Sigmoid colon (tissue), 7 donors: Measurements from ENCODE around the gene C1orf167. TPM values are rescaled to one million over a fixed set of nuclear protein-coding genes. Genes with fewer than 3 reads are reported as not detected.

ENCODE experiments used
- DNase-seq: peaks from one replicate; pipeline ENCODE4 v3.0.0-alpha.2; 2019
- H3K27ac ChIP-seq, 4 donors: fragments of 200-600 bp; sonication (generic); one replicate each; pipeline ENCODE4 v1.5.1; 2016 to 2019; ENCODE audit warnings: mild to moderate bottlenecking in 1 of 4
- H3K27me3 ChIP-seq, 3 donors: fragments of 200-600 bp; sonication (generic); one replicate each; pipeline ENCODE4 v1.5.1; 2019; ENCODE audit warnings: mild to moderate bottlenecking in 1 of 3
- H3K36me3 ChIP-seq, 4 donors: fragments of 200-600 bp; sonication (generic); one replicate each; pipeline ENCODE4 v1.5.1; 2016 to 2019
- H3K4me1 ChIP-seq, 4 donors: fragments of 200-600 bp; sonication (generic); one replicate each; pipeline ENCODE4 v1.5.1; 2017 to 2019
- H3K4me3 ChIP-seq, 4 donors: fragments of 200-600 bp; sonication (generic); one replicate each; pipeline ENCODE4 v1.5.1; 2017 to 2019; ENCODE audit warnings: mild to moderate bottlenecking in 2 of 4, moderate library complexity in 1 of 4
- H3K9me3 ChIP-seq, 4 donors: fragments of 200-600 bp in 3 of 4; sonication (generic) in 3 of 4; one replicate each; pipeline versions ENCODE4 v1.5.1 to v1.6.1; 2013 to 2019
- EP300 ChIP-seq, 4 donors: sonication (generic); formaldehyde crosslinking; IDR thresholded peaks; one replicate each; pipeline ENCODE4 v1.6.1; 2017; ENCODE audit warnings: antibody characterized with exemption in 4 of 4
- POLR2A ChIP-seq, 2 donors: fragments of 450-650 bp; IDR thresholded peaks; one replicate each; pipeline ENCODE4 v1.6.1; 2016; ENCODE audit warnings: antibody characterized with exemption in 2 of 2, mild to moderate bottlenecking in 2 of 2, moderate library complexity in 2 of 2
- POLR2AphosphoS5 ChIP-seq, 4 donors: sonication (generic); formaldehyde crosslinking; IDR thresholded peaks; one replicate each; pipeline ENCODE4 v1.6.1; 2017; ENCODE audit warnings: antibody characterized with exemption in 4 of 4
- WGBS, 2 donors: extraction: QIAGEN DNeasy Blood & Tissue Kit; methylation state at CpG; one replicate each; pipeline ENCODE4 v1.1.7; 2013; 5-methylcytosine and 5-hydroxymethylcytosine counted together
- intact Hi-C: fragments of 100-400 bp; cut with DNase I; formaldehyde crosslinking; loops from one replicate; pipeline ENCODE4 v1.15.1; 2023
- polyA plus RNA-seq, 3 donors: library from polyadenylated mRNA; stranded (reverse); fragments of 200-250 nt; gene quantifications; one replicate each; pipeline ENCODE4 v1.2.3, GENCODE V29; 2013
- total RNA-seq, 4 donors: library from RNA; depleted of rRNA; stranded (reverse); fragments of >200 nt; gene quantifications; one replicate each; pipeline ENCODE4 v1.1.0, GENCODE V29; 2016
- TF ChIP-seq, protein P1 (sequence below), 4 experiments: fragments of 450-650 bp in 3 of 4; fragments of 200-600 bp in 1 of 4; IDR thresholded peaks; one replicate each; pipeline ENCODE4 v1.5.1; 2016 to 2019; ENCODE audit warnings: antibody characterized with exemption in 4 of 4, mild to moderate bottlenecking in 3 of 4, moderate library complexity in 2 of 4
- donor health status: healthy with polysubstance abuse.
- donor health status: Bipolar disorder and iron deficiency.
- donor health status: healthy.

The C1orf167 gene
- total and polyA plus RNA-seq, 7 donors: 0.66 to 2.4 (median 1.7) TPM; not detected in 1

DNA sequence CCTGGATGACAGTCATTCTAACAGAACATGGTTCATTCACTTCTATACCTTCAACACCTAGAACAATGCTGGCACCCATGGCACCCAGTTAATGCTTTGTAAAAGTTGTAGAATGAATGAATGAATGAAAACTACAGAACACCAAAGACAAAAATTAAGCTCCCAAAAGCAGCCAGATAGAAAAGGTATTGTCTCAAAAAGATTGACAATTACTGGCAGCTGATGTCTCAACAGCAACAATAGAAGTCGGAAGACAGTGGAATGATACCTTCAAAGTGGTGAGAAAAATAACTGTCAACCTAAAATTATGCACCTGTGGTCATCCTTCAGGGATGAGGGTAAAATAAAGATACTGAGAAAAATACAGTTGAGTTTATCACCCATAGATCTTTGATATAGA lies 4.9 kb upstream of the C1orf167 start:
- TF ChIP-seq EP300 (IDR thresholded peaks at IDR 0.05) (no peak), POLR2AphosphoS5 (IDR thresholded peaks at IDR 0.05) (no peak), POLR2A (IDR thresholded peaks at IDR 0.05) (no peak)
- H3K27me3 ChIP-seq: peaks cover 8 to 34% (median 11%) of the 10 kb centered on the region in 3 donors
- H3K4me3 ChIP-seq: no peak overlapping the region
- DNase-seq: no peak
- H3K4me1 ChIP-seq: peaks cover 0 to 4% (median 1%) of the 10 kb centered on the region in 4 donors
- 89 to 93% methylated on average over 1 of the region's 1 CpG for WGBS, 2 donors
- H3K36me3 ChIP-seq: no peaks in the 10 kb centered on the region
- H3K9me3 ChIP-seq: no peaks in the 10 kb centered on the region
- no peak overlapping the region for H3K27ac ChIP-seq
- intact Hi-C loops: no loop called here

- 91 to 94% methylated on average over 4 of the region's 4 CpGs for whole genome bisulfite sequencing, 2 donors
- peaks cover 15 to 46% (median 16%) of the 10 kb centered on the region in 3 donors for H3K27me3 ChIP-seq
- H3K9me3 ChIP-seq: no peaks in the 10 kb centered on the region
- DNase-seq: no peak
- no peak overlapping the region for H3K4me3 ChIP-seq
- no peak for TF ChIP-seq EP300 (IDR thresholded peaks at IDR 0.05)
- no peak for TF ChIP-seq POLR2AphosphoS5 (IDR thresholded peaks at IDR 0.05)
- TF ChIP-seq POLR2A (IDR thresholded peaks at IDR 0.05): no peak
- TF ChIP-seq, protein P1, sequence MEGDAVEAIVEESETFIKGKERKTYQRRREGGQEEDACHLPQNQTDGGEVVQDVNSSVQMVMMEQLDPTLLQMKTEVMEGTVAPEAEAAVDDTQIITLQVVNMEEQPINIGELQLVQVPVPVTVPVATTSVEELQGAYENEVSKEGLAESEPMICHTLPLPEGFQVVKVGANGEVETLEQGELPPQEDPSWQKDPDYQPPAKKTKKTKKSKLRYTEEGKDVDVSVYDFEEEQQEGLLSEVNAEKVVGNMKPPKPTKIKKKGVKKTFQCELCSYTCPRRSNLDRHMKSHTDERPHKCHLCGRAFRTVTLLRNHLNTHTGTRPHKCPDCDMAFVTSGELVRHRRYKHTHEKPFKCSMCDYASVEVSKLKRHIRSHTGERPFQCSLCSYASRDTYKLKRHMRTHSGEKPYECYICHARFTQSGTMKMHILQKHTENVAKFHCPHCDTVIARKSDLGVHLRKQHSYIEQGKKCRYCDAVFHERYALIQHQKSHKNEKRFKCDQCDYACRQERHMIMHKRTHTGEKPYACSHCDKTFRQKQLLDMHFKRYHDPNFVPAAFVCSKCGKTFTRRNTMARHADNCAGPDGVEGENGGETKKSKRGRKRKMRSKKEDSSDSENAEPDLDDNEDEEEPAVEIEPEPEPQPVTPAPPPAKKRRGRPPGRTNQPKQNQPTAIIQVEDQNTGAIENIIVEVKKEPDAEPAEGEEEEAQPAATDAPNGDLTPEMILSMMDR (IDR thresholded peaks at IDR 0.05): no peak
- intact Hi-C loops: no loop called here
- H3K4me1 ChIP-seq: peaks cover 0 to 6% (median 3%) of the 10 kb centered on the region in 4 donors
- H3K36me3 ChIP-seq: no peaks in the 10 kb centered on the region
- no peak overlapping the region for H3K27ac ChIP-seq
Measured at GRCh38 chr1:11759791-11760190, 2.2 kb upstream of the C1orf167 start.

DNA sequence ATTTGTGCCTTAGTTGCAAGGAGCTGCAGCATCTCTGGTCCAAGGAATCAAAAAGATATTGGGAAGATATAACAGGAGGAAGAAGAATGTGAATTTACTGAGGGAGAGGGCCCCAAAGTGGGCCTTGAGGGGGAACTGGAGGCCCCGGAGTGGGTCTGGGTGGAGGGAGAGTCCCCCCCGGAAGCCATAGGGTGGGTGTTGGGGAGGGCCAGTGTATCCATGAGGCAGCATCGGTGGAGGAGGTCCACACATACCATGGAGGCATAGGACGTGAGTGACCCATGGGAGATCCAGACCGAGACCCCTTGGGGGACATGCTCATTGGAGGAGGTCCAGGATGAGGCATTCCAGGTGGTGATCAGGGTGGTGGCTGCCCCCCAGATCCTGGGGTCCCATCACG lies 708 bp upstream of the C1orf167 start:
- H3K27me3 ChIP-seq: peaks cover 15 to 49% (median 16%) of the 10 kb centered on the region in 3 donors
- no peak overlapping the region for H3K4me3 ChIP-seq
- no peak overlapping the region for H3K27ac ChIP-seq
- WGBS, 2 donors: 86 to 92% methylated on average over 6 of the region's 6 CpGs
- H3K9me3 ChIP-seq: no peaks in the 10 kb centered on the region
- H3K36me3 ChIP-seq: no peaks in the 10 kb centered on the region
- TF ChIP-seq POLR2AphosphoS5 (IDR thresholded peaks at IDR 0.05) (no peak), EP300 (IDR thresholded peaks at IDR 0.05) (no peak), POLR2A (IDR thresholded peaks at IDR 0.05) (no peak)
- TF ChIP-seq, protein P1 (IDR thresholded peaks at IDR 0.05): no peak
- intact Hi-C loops: no loop called here
- no peak for DNase-seq
- peaks cover 0 to 6% (median 3%) of the 10 kb centered on the region in 4 donors for H3K4me1 ChIP-seq

DNA sequence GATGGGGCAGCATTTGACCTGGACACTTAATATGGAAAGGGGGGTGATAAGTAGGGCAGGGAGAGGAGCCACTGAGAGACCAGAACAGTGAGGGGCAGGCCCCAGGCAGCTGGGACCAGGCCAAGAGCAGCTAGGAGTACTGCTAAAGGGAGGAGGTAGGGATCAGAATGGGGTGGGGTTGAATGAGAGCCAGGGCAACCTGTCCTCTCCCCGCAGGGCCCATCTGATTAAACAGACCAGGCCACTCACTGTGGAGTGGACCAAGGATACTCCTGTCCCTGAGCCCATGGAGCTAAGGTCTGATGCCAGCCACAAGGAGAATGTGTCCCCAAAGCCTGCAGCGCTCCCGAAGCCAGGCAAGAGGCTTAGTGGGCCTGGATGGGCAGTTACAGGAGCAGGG lies 2.1 kb downstream of the C1orf167 start:
- no peak for DNase-seq
- peaks cover 15 to 46% (median 16%) of the 10 kb centered on the region in 3 donors for H3K27me3 ChIP-seq
- no peak for TF ChIP-seq POLR2AphosphoS5 (IDR thresholded peaks at IDR 0.05)
- peaks cover 0 to 6% (median 3%) of the 10 kb centered on the region in 4 donors for H3K4me1 ChIP-seq
- no peaks in the 10 kb centered on the region for H3K9me3 ChIP-seq
- WGBS, 2 donors: 89 to 93% methylated on average over 3 of the region's 3 CpGs
- no peak overlapping the region for H3K27ac ChIP-seq
- H3K4me3 ChIP-seq: no peak overlapping the region
- H3K36me3 ChIP-seq: no peaks in the 10 kb centered on the region
- intact Hi-C loops: no loop called here

DNA sequence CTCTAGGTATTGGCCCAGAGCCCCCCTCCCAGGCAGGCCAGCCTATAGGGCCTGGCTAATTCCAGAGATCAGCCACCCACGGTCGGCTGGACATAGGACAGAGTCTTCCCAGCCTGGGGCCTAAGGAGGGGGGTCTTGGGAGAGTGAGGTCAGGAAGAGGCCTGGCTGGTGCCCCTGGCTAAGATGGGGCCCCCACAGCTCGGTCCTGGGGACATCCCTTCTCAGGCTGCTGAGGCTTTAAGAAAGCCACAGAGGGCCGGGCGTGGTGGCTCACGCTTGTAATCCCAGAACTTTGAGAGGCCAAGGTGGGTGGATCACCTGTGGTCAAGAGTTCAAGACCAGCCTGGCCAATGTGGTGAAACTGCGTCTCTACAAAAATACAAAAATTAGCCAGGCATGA lies 2.5 kb downstream of the C1orf167 start:
- H3K4me1 ChIP-seq: peaks cover 0 to 6% (median 3%) of the 10 kb centered on the region in 4 donors
- no peak for DNase-seq
- H3K4me3 ChIP-seq: no peak overlapping the region
- WGBS, 2 donors: 74 to 83% methylated on average over 7 of the region's 7 CpGs
- H3K27ac ChIP-seq: no peak overlapping the region
- TF ChIP-seq, protein P1 (IDR thresholded peaks at IDR 0.05): no peak
- no peak for TF ChIP-seq POLR2A (IDR thresholded peaks at IDR 0.05)
- TF ChIP-seq POLR2AphosphoS5 (IDR thresholded peaks at IDR 0.05): no peak
- TF ChIP-seq EP300 (IDR thresholded peaks at IDR 0.05): no peak
- peaks cover 15 to 42% (median 16%) of the 10 kb centered on the region in 3 donors for H3K27me3 ChIP-seq
- no peaks in the 10 kb centered on the region for H3K36me3 ChIP-seq
- H3K9me3 ChIP-seq: no peaks in the 10 kb centered on the region
- intact Hi-C loops: no loop called here
